Dermis blood vessel endothelial cell (primary cell): ENCODE measurements around the gene FCER1G. TPM values are rescaled to one million over a fixed set of nuclear protein-coding genes. Genes with fewer than 3 reads are reported as not detected.

ENCODE experiments used
- total RNA-seq: library from RNA; depleted of rRNA; stranded (reverse); fragments of >200 nt; gene quantifications from 2 replicates; pipeline ENCODE4 v1.2.3, GENCODE V29; 2014

FCER1G gene
- total RNA-seq, 1 donor from 2014 or later = not detected

Other genes starting within 250 kb of the FCER1G start
- 304 and 318 TPM in 2 replicates for gene F11R, start 194.1 kb upstream of the FCER1G start, total RNA-seq
- 1.4 and 6.8 TPM in 2 replicates for gene TSTD1, start 176.3 kb upstream of the FCER1G start, total RNA-seq
- 94.3 and 125 TPM in 2 replicates for gene USF1, start 169.3 kb upstream of the FCER1G start, total RNA-seq
- not detected in 2 replicates for gene ARHGAP30, start 145.4 kb upstream of the FCER1G start, total RNA-seq
- gene NECTIN4, start 125.7 kb upstream of the FCER1G start, total RNA-seq = 0.17 and 0.28 TPM in 2 replicates
- 0.93 and 1.5 TPM in 2 replicates for gene KLHDC9, start 116.9 kb upstream of the FCER1G start, total RNA-seq
- 30.2 and 42.7 TPM in 2 replicates for gene PFDN2, start 97.3 kb upstream of the FCER1G start, total RNA-seq
- gene NIT1, start 97.2 kb upstream of the FCER1G start, total RNA-seq = 11.6 and 17.5 TPM in 2 replicates
- gene DEDD, start 82.6 kb upstream of the FCER1G start, total RNA-seq = 39.1 and 64.8 TPM in 2 replicates
- gene UFC1, start 61.3 kb upstream of the FCER1G start, total RNA-seq = 119 and 134 TPM in 2 replicates
- 5.4 and 12.8 TPM in 2 replicates for gene USP21, start 55.8 kb upstream of the FCER1G start, total RNA-seq
- gene PPOX, start 48.9 kb upstream of the FCER1G start, total RNA-seq = 14.9 and 18.0 TPM in 2 replicates
- gene B4GALT3, start 37.8 kb upstream of the FCER1G start, total RNA-seq = 24.8 and 44.1 TPM in 2 replicates
- 19.7 and 38.9 TPM in 2 replicates for gene ADAMTS4, start 16.2 kb upstream of the FCER1G start, total RNA-seq
- 154 and 208 TPM in 2 replicates for gene NDUFS2, start 12.9 kb upstream of the FCER1G start, total RNA-seq
- not detected in 2 replicates for gene APOA2, start 8.3 kb downstream of the FCER1G start, total RNA-seq
- gene TOMM40L, start 10.8 kb downstream of the FCER1G start, total RNA-seq = 14.8 and 23.6 TPM in 2 replicates
- not detected in 2 replicates for gene NR1I3, start 22.9 kb downstream of the FCER1G start, total RNA-seq
- not detected in 2 replicates for gene PCP4L1, start 43.5 kb downstream of the FCER1G start, total RNA-seq
- gene MPZ, start 94.7 kb downstream of the FCER1G start, total RNA-seq = 0.68 and 1.0 TPM in 2 replicates
- 20.1 and 34.2 TPM in 2 replicates for gene SDHC, start 99.1 kb downstream of the FCER1G start, total RNA-seq
- not detected in 2 replicates for gene CFAP126, start 152.6 kb downstream of the FCER1G start, total RNA-seq